NCI-H510A treated with DMSO at 0.1 percent for 48 hours (cell line): ENCODE results near the gene PARVB.

Experiments used
- DNase-seq: peaks from one replicate; lab custom pipeline; 2025; lab: John Stamatoyannopoulos, UW

The PARVB gene

GRCh38 chr22:44200855-44201550 lies 176.9 kb downstream of the PARVB start:
- DNase-seq: no peak

DNA sequence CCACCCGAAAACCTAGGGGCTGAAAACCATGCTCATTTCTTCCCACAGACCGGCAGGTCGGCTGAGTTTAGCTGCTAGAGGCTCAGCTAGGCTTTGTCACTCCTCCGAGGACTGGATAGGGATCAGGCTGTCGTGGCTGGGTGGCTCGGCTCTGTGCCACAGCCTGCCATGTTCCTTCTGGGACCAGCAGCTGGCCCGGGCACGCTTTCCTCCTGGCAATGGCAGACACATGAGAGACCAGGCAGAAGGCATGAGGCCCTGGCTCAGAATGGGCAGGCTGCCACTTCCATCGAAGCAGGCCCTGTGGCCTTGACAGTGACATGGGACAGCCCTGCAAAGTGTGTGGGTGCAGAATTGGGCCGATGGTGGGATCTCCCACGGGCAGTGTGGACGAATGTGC lies 177.6 kb downstream of the PARVB start:
- DNase-seq: no peak

DNA sequence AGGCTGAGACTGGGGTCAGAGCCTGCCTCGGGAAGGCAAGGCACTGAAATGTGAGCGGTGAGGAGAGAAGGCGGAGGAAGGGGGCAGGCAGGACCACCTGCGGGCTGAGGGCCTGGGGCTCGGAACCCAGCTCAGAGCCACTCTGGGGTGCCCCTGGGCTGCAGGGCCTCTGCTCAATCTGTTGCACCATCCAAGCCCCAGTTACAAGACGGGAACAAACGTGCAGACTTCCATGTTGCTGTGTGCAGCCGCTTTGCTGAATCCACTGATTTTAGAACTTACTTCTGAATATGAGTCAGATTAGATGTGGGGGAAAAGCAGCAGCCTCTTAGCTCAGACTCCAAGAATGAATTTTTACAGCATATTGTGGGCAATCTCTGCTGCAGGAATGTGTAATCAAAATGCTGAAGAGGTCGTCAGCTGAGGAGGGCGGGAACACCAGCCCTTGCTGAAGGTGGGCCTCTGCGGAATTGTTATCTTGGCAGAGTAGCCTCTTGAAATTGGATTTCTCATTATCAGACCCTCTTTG lies 178.2 kb downstream of the PARVB start:
- DNase-seq: no peak

GRCh38 chr22:44203203-44203602 lies 179.1 kb downstream of the PARVB start:
- DNase-seq: no peak

- no peak for DNase-seq
These were observed 180.8 kb downstream of the PARVB start for GRCh38 chr22:44204739-44205515.

GRCh38 chr22:44205516-44206329 lies 181.6 kb downstream of the PARVB start:
- no peak for DNase-seq

DNA sequence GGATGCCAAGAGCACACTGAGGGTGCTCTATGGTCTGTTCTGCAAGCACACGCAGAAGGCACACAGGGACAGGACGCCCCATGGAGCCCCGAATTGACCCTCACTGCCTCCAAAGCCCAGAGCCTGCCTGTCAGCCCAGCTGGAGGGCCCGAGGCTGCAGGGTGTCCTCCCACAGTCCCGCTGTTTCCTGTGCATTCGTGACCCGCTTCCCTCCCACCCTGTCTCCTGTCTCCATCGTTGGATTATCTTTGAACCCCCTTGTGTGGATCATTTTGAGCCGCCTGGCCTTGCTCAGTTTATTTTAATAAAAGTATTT lies 182.2 kb downstream of the PARVB start:
- DNase-seq: no peak

DNA sequence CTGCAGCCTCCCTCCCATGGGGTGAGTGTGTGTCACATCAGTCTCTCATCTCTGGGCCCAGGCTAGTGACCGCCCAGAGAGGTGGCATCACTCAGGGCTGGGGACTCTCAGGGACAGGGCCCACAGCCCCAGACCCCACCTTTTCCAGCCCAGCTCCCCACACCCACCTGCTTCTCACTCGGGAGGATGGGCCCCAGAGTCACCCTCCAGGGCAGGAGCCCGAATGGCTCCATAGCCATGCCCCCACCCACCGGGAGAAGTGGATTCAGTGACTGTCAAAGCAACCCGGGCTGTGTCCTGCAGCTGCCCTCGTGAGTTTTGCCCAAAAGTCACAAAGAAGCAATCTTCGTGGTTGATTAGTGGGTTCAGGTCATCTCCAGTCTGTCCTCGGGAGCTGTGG lies 182.6 kb downstream of the PARVB start:
- no peak for DNase-seq

GRCh38 chr22:44207173-44207980 lies 183.3 kb downstream of the PARVB start:
- DNase-seq: no peak

GRCh38 chr22:44207981-44208317 lies 183.8 kb downstream of the PARVB start:
- DNase-seq: no peak

- DNase-seq: no peak
These were observed 185.2 kb downstream of the PARVB start for GRCh38 chr22:44209343-44209742.

DNA sequence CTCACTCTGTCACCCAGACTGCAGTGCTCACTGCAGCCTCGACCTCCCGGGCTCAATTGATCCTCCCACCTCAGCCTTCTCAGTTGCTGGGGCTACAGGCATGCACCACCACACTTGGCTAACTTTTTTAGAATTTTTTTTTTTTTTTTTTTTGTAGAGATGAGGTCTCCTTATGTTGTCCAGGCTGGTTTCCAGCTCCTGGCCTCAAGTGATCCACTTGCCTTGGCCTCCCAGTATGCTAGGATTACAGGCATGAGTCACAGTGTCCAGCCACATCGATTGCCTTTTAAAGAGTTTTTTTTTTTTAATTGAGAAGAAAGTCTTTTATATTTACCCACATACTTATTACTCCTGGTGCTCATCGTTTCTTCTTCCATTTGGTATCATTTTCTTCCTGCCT lies 186.6 kb downstream of the PARVB start:
- no peak for DNase-seq

DNA sequence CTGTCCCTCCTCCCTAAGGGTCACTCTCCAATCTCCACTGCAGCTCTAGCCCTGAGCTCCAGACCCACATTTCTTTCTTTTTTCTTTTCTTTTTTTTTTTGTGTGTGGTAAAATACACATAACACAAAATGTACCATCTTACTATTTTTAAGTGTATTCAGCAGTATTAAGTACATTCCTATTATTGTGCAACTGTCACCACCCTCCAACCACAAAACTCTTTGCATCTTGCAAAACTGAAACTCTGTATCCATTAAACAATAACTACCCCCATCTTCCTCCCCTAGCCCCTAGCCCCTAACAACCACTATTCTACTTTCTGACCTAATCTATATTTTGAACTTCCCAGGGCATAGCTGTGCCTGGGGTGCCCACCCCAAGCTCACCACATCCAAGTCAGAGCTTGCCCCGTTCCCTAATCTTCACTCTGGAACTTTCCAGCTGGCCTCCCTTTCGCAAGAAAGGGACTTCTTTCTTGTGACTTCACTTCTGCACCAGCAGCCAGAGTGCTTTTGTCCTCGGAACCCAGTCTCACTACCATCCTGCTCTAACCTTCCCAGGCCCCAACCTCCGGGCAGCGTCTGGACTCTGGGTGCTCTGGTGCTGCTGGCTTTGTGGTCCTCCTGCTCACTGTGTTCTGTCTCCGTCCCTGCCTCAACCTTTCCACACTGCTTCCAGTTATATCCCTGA lies 187.3 kb downstream of the PARVB start:
- DNase-seq: no peak

DNA sequence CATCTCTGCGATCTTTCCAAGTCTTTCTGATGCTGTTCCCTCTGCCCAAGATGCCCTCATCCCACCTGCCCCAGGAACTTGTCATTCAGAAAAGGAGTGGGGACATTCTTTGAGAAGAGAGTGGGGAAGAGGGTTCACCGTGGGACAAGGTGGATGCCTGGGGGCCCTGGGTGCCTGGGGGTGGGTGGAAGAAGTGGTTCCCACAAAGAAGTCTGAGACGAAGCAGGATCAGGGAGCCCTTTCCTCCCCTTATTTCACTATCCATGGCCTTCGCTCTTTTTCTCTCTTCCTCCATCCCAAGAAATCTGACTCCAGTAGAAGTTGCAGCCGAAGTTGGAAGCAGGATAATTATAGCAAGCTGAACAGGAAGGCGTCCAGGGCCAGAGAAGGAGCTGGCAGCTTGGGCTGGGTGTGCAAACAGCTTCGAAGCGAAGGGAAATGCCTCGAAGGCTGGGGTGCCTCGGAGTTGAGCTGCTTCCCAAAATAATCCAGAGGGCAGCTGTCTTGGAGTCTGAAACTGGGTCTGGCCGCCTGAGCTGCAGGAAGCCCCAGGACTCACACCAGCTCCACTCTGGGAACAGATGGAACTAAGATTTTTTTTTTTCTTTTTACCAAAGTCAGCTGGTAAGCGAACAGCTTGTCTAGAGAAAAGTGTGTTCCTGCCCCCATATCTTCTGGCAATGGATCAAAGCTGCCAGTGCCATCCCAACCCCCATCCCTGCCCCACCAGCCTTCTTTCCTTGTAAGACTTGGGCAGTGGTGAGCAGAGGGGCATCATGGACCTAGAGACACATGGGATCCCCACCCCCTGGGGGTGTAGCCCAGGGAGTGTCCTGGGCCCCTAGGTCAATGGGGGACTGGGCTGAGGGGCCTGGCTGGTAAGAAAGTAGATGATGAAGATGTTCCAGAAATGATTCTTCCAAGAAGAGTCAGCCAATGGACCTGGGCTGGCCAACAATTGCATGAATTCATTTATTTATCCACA lies 188.1 kb downstream of the PARVB start:
- no peak for DNase-seq

- no peak for DNase-seq
These were observed 188.8 kb downstream of the PARVB start for GRCh38 chr22:44212936-44213335.

- DNase-seq: no peak
These were observed 189.5 kb downstream of the PARVB start for GRCh38 chr22:44213489-44214043.

- no peak for DNase-seq
These were observed 190.1 kb downstream of the PARVB start for GRCh38 chr22:44214187-44214586.

DNA sequence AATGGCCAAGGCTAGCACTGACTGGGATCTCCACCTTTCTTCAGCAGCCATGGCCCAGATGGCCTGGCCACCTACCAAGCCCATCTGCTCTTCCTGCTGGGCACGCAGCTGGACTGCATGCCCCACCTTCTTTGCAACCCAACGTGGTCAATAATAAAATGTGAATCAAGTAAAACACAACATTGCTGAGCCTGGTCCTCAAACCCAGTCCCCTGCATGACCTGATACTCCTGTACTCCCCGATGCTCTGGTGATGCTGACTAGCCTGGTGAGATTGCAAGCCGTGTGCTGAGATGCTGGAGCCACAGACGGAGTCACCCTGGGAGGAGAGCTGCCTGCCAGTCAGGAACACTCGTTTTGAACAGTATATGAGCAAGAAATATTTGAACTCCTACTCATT lies 190.7 kb downstream of the PARVB start:
- DNase-seq: no peak

GRCh38 chr22:44215287-44215686 lies 191.2 kb downstream of the PARVB start:
- no peak for DNase-seq

DNA sequence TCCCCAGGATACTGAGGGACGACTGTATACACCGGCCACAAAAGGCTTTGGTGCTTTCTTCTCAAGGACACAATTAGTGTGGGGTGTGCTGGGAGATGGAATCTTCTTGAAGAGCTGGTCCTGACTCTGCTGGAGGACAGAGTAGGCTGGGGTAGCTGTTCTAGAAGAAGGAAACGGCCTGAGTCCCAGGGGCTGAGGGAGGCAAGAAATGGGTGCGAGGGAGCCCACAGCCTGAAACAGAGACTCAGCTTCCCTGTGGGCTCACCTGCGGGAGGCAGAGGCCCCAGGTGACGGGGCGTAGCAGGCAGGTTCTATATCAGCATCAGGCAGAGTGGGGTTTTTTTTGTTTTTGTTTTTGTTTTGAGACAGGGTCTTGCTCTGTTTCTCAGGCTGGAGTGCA lies 193.2 kb downstream of the PARVB start:
- no peak for DNase-seq
